Hepatocyte (in vitro differentiated cells): ENCODE results near the gene LHX3.

ENCODE experiments used
- EZH2phosphoT487 ChIP-seq: fragments of 200-600 bp; sonication (generic); IDR thresholded peaks from one replicate; pipeline ENCODE4 v1.6.1; 2018; ENCODE audit warnings: antibody characterized with exemption, mild to moderate bottlenecking, low read depth, moderate library complexity; ENCODE audit not compliant: unreplicated experiment, severe bottlenecking
- TF ChIP-seq, protein P1 (sequence below): fragments of 200-600 bp; sonication (generic); IDR thresholded peaks from 2 replicates; pipeline ENCODE4 v1.5.1; 2016; ENCODE audit warnings: antibody characterized with exemption, mild to moderate bottlenecking; ENCODE audit not compliant: poor library complexity

GRCh38 chr9:136250676-136251075 is 45.7 kb upstream of the LHX3 start:
- TF ChIP-seq, protein P1, sequence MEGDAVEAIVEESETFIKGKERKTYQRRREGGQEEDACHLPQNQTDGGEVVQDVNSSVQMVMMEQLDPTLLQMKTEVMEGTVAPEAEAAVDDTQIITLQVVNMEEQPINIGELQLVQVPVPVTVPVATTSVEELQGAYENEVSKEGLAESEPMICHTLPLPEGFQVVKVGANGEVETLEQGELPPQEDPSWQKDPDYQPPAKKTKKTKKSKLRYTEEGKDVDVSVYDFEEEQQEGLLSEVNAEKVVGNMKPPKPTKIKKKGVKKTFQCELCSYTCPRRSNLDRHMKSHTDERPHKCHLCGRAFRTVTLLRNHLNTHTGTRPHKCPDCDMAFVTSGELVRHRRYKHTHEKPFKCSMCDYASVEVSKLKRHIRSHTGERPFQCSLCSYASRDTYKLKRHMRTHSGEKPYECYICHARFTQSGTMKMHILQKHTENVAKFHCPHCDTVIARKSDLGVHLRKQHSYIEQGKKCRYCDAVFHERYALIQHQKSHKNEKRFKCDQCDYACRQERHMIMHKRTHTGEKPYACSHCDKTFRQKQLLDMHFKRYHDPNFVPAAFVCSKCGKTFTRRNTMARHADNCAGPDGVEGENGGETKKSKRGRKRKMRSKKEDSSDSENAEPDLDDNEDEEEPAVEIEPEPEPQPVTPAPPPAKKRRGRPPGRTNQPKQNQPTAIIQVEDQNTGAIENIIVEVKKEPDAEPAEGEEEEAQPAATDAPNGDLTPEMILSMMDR, result no peak
- TF ChIP-seq EZH2phosphoT487, result no peak
